PFSK-1 (cell line): ENCODE measurements around the gene SELENOF.

Experiments used
- FOXP2 ChIP-seq: optimal IDR thresholded peaks from 2 replicates; pipeline ENCODE3; 2011; ENCODE audit warnings: borderline replicate concordance, control low read depth, inconsistent platforms; ENCODE audit not compliant: insufficient read depth; ENCODE audit errors: extremely low read length, extremely low read depth
- POLR2AphosphoS5 ChIP-seq: IDR thresholded peaks from 2 replicates; pipeline ENCODE4 v1.6.1; 2012; ENCODE audit warnings: low read depth, mild to moderate bottlenecking, control low read depth, low read length, moderate library complexity
- SIN3A ChIP-seq: IDR thresholded peaks from 2 replicates; pipeline ENCODE4 v1.6.1; 2012; ENCODE audit warnings: mild to moderate bottlenecking, low read length, moderate library complexity, borderline replicate concordance; ENCODE audit not compliant: insufficient read depth
- TAF1 ChIP-seq: IDR thresholded peaks from 2 replicates; pipeline ENCODE4 v1.6.1; 2012; ENCODE audit warnings: low read length, control low read depth, borderline replicate concordance; ENCODE audit not compliant: insufficient read depth
- TF ChIP-seq, protein P1 (sequence below), 2 experiments: IDR thresholded peaks; 2 replicates each; pipeline versions ENCODE4 v1.6.1 to v1.8.0; 2011 to 2012; ENCODE audit warnings: low read depth in 2 of 2, low read length in 2 of 2, control low read depth in 1 of 2, inconsistent platforms in 1 of 2, mild to moderate bottlenecking in 1 of 2, moderate library complexity in 1 of 2; ENCODE audit not compliant: insufficient read depth in 1 of 2

SELENOF gene

DNA sequence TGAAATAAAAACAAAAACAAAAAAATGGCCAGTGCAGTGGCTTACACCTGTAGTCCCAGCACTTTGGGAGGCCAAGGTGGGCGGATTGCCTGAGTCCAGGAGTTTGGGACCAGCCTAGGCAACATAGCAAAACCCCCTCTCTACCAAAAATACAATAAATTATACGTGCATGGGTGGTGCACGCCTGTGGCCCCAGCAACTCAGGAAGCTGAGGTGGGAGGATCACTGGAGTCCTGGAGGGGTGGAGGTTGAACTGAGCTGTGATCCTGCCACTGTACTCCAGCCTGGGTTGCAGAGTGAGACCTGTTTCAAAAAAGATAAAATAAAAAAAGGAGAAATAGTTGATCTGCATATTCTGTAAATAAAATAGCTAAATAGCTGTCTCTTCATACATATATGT is 41.8 kb upstream of the SELENOF start:
- no peak for TF ChIP-seq POLR2AphosphoS5
- TF ChIP-seq, protein P1, sequence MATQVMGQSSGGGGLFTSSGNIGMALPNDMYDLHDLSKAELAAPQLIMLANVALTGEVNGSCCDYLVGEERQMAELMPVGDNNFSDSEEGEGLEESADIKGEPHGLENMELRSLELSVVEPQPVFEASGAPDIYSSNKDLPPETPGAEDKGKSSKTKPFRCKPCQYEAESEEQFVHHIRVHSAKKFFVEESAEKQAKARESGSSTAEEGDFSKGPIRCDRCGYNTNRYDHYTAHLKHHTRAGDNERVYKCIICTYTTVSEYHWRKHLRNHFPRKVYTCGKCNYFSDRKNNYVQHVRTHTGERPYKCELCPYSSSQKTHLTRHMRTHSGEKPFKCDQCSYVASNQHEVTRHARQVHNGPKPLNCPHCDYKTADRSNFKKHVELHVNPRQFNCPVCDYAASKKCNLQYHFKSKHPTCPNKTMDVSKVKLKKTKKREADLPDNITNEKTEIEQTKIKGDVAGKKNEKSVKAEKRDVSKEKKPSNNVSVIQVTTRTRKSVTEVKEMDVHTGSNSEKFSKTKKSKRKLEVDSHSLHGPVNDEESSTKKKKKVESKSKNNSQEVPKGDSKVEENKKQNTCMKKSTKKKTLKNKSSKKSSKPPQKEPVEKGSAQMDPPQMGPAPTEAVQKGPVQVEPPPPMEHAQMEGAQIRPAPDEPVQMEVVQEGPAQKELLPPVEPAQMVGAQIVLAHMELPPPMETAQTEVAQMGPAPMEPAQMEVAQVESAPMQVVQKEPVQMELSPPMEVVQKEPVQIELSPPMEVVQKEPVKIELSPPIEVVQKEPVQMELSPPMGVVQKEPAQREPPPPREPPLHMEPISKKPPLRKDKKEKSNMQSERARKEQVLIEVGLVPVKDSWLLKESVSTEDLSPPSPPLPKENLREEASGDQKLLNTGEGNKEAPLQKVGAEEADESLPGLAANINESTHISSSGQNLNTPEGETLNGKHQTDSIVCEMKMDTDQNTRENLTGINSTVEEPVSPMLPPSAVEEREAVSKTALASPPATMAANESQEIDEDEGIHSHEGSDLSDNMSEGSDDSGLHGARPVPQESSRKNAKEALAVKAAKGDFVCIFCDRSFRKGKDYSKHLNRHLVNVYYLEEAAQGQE (IDR thresholded peaks at IDR 0.05; ENCODE audit: insufficient read depth in 1 of 2, low read depth in 2 of 2, low read length in 2 of 2) = no peak
- no peak for TF ChIP-seq TAF1
- TF ChIP-seq FOXP2 = no peak
- no peak for TF ChIP-seq SIN3A

DNA sequence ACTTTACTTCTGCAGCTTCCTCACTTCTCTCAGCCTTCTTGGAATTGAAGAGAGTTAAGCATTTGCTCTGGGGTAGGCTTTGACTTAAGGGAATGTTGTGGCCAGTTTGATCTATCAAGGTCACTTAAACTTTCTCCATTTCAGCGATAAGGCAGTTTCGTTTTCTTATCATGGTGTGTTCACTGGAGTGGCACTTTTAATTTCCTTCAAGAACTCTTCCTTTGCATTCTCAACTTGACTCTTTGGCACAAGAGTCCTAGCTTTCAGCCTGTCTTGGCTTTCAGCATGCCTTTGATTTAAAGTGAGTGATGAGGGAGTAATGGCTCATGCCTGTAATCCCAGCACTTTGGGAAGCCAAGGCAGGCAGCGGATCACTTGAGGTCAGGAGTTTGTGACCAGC is 39.2 kb upstream of the SELENOF start:
- TF ChIP-seq POLR2AphosphoS5 = no peak
- TF ChIP-seq FOXP2 = no peak
- no peak for TF ChIP-seq SIN3A
- TF ChIP-seq, protein P1 (IDR thresholded peaks at IDR 0.05; ENCODE audit: insufficient read depth in 1 of 2, low read depth in 2 of 2, low read length in 2 of 2) = no peak
- TF ChIP-seq TAF1 = no peak

DNA sequence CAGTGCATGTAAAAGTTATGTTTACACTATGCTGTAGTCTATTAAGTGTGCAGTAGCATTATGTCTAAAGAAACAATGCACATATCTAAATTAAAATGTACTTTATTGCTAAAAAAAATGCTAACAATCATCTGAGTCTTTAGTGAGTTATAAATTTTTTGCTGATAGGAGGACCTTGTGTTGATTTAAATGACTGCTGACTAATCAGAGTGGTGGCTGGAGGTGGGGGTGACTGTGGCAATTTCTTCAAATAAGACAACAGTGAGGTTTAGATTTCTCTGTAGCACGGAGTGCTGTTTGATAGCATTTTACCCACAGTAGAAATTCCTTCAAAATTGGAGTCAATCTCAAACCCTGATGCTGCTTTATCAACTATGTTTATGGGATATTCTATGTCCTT is 37.5 kb upstream of the SELENOF start:
- TF ChIP-seq FOXP2 (no peak), SIN3A (no peak), TAF1 (no peak), POLR2AphosphoS5 (no peak)
- TF ChIP-seq, protein P1 (IDR thresholded peaks at IDR 0.05; ENCODE audit: insufficient read depth in 1 of 2, low read depth in 2 of 2, low read length in 2 of 2) = no peak

DNA sequence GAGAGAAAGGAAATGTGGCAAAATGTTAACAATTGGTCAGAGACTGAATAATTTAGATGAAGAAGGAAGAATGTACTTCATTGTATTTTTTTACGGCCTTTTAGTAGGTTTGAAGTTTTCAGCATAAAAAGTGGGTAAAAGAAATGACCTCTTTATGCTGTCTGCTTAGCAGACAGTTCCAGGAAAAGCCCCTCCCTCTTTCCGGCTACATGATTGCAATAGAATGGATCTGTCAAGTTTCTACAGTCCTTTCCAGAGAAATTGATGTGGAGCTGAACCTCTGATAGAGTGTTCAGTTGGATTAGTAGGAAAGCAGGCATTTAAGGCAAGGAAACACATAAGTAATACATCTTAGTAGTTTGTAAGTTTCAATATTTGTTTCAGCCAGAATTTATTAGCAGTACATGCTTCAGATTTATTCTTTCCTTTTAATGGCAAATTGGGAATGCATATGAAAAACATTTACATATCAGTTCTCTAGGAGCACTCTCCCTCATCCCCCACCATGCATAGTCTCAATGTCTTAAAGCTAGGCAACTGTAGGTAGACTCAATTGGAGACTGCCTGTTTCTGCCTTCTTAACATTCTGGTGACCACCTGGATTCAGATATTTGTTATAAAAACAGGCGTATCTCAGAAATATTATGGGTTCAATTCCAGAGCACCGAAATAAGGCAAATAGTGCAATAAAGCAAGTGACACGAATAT is 36.9 kb upstream of the SELENOF start:
- TF ChIP-seq, protein P1 (IDR thresholded peaks at IDR 0.05; ENCODE audit: insufficient read depth in 1 of 2, low read depth in 2 of 2, low read length in 2 of 2) = no peak
- TF ChIP-seq TAF1 = no peak
- no peak for TF ChIP-seq POLR2AphosphoS5
- TF ChIP-seq FOXP2 = no peak
- no peak for TF ChIP-seq SIN3A

DNA sequence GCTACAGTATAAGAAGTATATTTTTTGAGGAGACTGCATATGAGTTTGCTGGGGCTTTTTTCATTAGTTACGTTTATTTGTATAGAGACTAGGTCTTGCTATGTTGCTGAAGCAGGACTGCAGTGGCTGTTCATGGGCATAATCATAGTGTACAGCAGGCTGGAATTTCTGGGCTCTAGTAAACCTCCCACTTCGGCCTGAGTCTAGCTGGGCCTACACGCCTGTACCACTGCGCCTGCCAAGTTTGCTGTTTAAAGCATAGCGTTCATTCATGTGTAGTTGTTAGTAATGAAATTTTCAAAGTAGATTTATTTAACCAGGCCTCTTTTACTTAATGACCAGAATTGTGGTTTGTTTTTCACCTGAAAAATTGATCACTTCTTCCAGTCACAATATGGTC is 34.3 kb upstream of the SELENOF start:
- TF ChIP-seq, protein P1 (IDR thresholded peaks at IDR 0.05; ENCODE audit: insufficient read depth in 1 of 2, low read depth in 2 of 2, low read length in 2 of 2) = no peak
- no peak for TF ChIP-seq FOXP2
- no peak for TF ChIP-seq POLR2AphosphoS5
- TF ChIP-seq SIN3A = no peak
- no peak for TF ChIP-seq TAF1
